Activated CD4-positive, alpha-beta T cell treated with anti-CD3 and anti-CD28 coated beads for 4 hours (primary cell): Measurements from ENCODE around the gene THSD1.
"Not testable (repeated sequence)": the region's sequence is repeated elsewhere in the genome, so short reads cannot be mapped to it uniquely, and the experiment has no call there.

Experiments
- DNase-seq, 2 donors: peaks; one replicate each; pipeline ENCODE4 v3.0.0-alpha.2; 2020

Gene THSD1

GRCh38 chr13:52408071-52408658 is 2.2 kb upstream of the THSD1 start:
- DNase-seq = not testable (repeated sequence)

GRCh38 chr13:52407436-52407835 is 1.5 kb upstream of the THSD1 start:
- DNase-seq = not testable (repeated sequence)

- DNase-seq = no peak
Measured at GRCh38 chr13:52406629-52407028, 657 bp upstream of the THSD1 start.

- DNase-seq = no peak
Measured at GRCh38 chr13:52405369-52405766, 604 bp downstream of the THSD1 start.

- DNase-seq = no peak
Measured at GRCh38 chr13:52399708-52400107, 6.3 kb downstream of the THSD1 start.

- no peak for DNase-seq
Measured at GRCh38 chr13:52399046-52399445, 6.9 kb downstream of the THSD1 start.

GRCh38 chr13:52395704-52396103 is 10.3 kb downstream of the THSD1 start:
- DNase-seq = no peak

GRCh38 chr13:52394586-52394985 is 11.4 kb downstream of the THSD1 start:
- DNase-seq = no peak

GRCh38 chr13:52393572-52394357 is 12.2 kb downstream of the THSD1 start:
- no peak for DNase-seq

- no peak for DNase-seq
Measured at GRCh38 chr13:52387721-52388120, 18.3 kb downstream of the THSD1 start.

- no peak for DNase-seq
Measured at GRCh38 chr13:52385870-52386269, 20.1 kb downstream of the THSD1 start.

- no peak for DNase-seq
Measured at GRCh38 chr13:52383366-52383765, 22.6 kb downstream of the THSD1 start.

- no peak for DNase-seq
Measured at GRCh38 chr13:52378312-52378711, 27.7 kb downstream of the THSD1 start.

- no peak for DNase-seq
Measured at GRCh38 chr13:52377898-52378297, 28.1 kb downstream of the THSD1 start.

GRCh38 chr13:52374873-52375411 is 31.0 kb downstream of the THSD1 start:
- no peak for DNase-seq

GRCh38 chr13:52374389-52374788 is 31.6 kb downstream of the THSD1 start:
- DNase-seq = no peak

- not testable (repeated sequence) for DNase-seq
Measured at GRCh38 chr13:52373277-52373676, 32.7 kb downstream of the THSD1 start.

- no peak for DNase-seq
Measured at GRCh38 chr13:52371736-52372247, 34.2 kb downstream of the THSD1 start.

- DNase-seq = no peak
Measured at GRCh38 chr13:52366291-52366690, 39.7 kb downstream of the THSD1 start.

- not testable (repeated sequence) for DNase-seq
Measured at GRCh38 chr13:52362169-52362887, 43.6 kb downstream of the THSD1 start.

GRCh38 chr13:52361225-52361624 is 44.7 kb downstream of the THSD1 start:
- DNase-seq = no peak

- DNase-seq = no peak
Measured at GRCh38 chr13:52359534-52359933, 46.4 kb downstream of the THSD1 start.

GRCh38 chr13:52356327-52356726 is 49.6 kb downstream of the THSD1 start:
- no peak for DNase-seq
